Activated naive CD8-positive, alpha-beta T cell (primary cell): ENCODE data around the gene GRM7.

Experiments
- H3K27ac Mint-ChIP-seq: one replicate; pipeline ENCODE4 v1.8.0; 2021; ENCODE audit warnings: mixed read lengths
- H3K27me3 Mint-ChIP-seq: one replicate; pipeline ENCODE4 v1.8.0; 2021; ENCODE audit warnings: mixed read lengths
- H3K36me3 Mint-ChIP-seq: one replicate; pipeline ENCODE4 v1.8.0; 2021; ENCODE audit warnings: mixed read lengths
- H3K4me1 Mint-ChIP-seq: one replicate; pipeline ENCODE4 v1.8.0; 2021; ENCODE audit warnings: low read depth, mixed read lengths
- H3K4me3 Mint-ChIP-seq: one replicate; pipeline ENCODE4 v1.8.0; 2021; ENCODE audit warnings: mild to moderate bottlenecking, mixed read lengths
- H3K9me3 Mint-ChIP-seq: one replicate; pipeline ENCODE4 v1.8.0; 2021; ENCODE audit warnings: low read depth, mixed read lengths

The GRM7 gene

DNA sequence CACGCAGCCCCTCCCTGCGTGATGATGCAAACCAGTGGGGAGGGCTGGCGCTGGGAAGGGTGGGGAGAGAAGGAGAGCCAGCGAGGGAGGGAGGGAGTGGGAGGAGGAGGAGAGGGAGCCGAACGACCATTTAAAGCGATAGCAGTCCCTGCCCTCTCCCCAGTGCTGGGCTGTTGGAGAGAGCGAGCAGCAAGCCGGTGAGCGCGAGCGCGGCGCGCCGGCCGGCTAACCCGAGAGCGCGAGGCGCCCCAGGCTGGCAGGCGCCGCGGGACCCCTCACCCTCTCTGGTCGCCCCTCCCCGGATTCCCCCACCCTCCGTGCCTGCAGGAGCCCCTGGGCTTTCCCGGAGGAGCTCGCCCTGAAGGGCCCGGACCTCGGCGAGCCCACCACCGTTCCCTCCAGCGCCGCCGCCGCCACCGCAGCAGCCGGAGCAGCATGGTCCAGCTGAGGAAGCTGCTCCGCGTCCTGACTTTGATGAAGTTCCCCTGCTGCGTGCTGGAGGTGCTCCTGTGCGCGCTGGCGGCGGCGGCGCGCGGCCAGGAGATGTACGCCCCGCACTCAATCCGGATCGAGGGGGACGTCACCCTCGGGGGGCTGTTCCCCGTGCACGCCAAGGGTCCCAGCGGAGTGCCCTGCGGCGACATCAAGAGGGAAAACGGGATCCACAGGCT is at the start of gene GRM7:
Gene GRM7, plus strand, starts transcription at position 162 of the 671 bp plus-strand sequence.
- no peak within 1 kb of the TSS for H3K4me3 Mint-ChIP-seq
- no peaks in the 10 kb centered on the region for H3K9me3 Mint-ChIP-seq
- H3K27me3 Mint-ChIP-seq = peaks cover 25% of the 10 kb centered on the region
- H3K4me1 Mint-ChIP-seq = peaks cover 1% of the 10 kb centered on the region
- H3K27ac Mint-ChIP-seq = no peak within 1 kb of the TSS
- H3K36me3 Mint-ChIP-seq = no peaks in the 10 kb centered on the region

DNA sequence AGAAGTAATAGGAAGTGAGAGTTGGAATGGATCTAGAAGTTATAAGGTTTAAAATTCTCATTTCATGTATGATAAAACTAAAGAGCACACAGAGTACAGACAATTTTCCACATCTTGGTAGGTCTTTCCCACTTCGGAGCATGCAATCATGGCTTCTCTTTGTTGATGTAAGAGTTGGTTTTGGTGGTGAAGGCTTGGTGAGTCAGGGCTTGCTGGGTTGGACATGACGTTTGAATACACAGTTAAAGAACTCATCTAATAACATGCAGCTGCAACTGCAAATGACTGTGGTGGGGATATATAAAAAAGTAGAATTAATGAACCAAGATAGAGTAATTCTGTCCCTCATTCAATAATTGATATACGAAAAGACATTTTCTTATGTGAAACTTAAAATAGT is 39.5 kb upstream of the GRM7 start:
- Mint-ChIP-seq H3K4me1 (no peaks in the 10 kb centered on the region), H3K9me3 (no peaks in the 10 kb centered on the region), H3K27ac (no peak overlapping the region), H3K27me3 (no peaks in the 10 kb centered on the region), H3K4me3 (no peak overlapping the region), H3K36me3 (no peaks in the 10 kb centered on the region)

DNA sequence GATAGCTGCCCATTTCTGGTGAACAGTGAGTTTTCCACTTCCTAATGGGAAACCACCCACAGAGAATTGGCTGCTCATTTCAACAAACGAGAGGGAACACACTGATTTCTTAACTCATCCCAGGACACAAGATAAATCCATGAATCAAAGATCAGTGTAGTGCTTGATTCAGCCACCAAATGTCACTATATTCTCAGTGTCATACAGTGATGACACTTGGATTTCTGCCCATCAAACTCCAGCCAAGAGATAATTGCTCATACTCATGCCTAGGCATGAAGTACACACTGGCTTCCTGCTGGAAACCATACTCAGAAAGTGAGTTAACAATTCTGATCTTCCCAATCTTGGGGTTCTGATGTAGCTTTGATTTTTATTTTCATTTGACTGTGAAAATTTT is 35.4 kb upstream of the GRM7 start:
- Mint-ChIP-seq H3K4me1 (no peaks in the 10 kb centered on the region), H3K36me3 (no peaks in the 10 kb centered on the region), H3K4me3 (no peak overlapping the region), H3K27me3 (no peaks in the 10 kb centered on the region), H3K9me3 (no peaks in the 10 kb centered on the region), H3K27ac (no peak overlapping the region)

DNA sequence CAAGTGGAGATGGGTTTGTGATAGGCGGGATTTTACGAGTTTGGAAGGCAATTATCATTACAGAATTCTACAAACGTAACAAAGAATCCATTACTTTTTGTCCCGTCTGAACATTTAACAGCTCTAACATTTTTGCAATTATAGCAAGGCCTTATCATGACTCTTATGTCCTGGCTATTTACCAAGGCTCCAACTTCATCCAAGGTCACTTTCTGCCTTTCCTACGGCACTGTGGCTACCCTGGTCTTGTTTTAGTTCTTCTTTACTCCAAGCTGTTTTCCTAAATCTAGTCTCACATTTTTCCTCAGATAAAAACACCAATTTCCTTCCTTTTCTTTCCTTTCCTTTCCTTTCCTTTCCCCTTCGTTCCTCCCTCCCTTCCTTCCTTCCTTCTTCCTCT is 33.5 kb upstream of the GRM7 start:
- H3K27ac Mint-ChIP-seq = no peak overlapping the region
- H3K36me3 Mint-ChIP-seq = no peaks in the 10 kb centered on the region
- no peaks in the 10 kb centered on the region for H3K27me3 Mint-ChIP-seq
- H3K9me3 Mint-ChIP-seq = peaks cover 5% of the 10 kb centered on the region
- H3K4me3 Mint-ChIP-seq = no peak overlapping the region
- no peaks in the 10 kb centered on the region for H3K4me1 Mint-ChIP-seq

DNA sequence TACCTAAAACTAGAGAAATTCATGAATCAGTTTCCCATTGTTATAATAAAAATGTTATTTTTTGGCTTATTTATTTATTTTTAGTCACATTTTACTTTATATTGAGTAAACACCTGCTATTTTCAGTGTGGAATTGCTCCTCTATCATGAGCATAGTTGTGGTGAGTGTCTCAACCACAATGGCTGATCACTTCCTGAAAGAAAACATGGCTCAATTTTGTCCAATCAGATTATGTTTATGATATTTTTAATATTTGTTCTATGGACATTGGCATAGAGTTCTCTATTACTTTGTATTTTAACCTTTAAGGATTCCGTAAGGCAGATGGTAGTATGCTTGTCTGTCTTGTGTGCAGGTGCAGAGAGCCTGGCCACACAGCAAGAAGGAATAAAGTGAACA is 16.2 kb upstream of the GRM7 start:
- Mint-ChIP-seq H3K27ac (no peak overlapping the region), H3K36me3 (no peaks in the 10 kb centered on the region), H3K9me3 (peaks cover 6% of the 10 kb centered on the region), H3K27me3 (peaks cover 1% of the 10 kb centered on the region), H3K4me1 (no peaks in the 10 kb centered on the region), H3K4me3 (no peak overlapping the region)

DNA sequence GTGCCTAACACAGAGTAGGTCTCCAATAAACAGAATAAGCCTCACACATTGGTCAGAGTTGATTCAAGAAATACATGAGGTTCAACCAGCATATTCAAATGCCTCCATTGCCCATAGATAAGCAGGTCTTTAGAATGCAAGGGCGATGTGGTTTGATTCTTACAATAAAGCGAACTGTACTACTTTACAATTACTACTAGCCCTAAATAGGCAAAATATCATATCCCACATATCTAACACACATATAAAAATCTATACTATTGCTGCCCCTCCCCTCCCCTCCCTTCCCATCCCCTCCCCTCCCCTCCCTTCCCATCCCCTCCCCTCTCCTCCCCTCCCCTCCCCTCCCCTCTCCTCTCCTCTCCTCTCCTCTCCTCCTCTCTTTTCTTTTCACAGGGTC is 6.7 kb upstream of the GRM7 start:
- Mint-ChIP-seq H3K27ac (no peak overlapping the region), H3K36me3 (no peaks in the 10 kb centered on the region), H3K9me3 (no peaks in the 10 kb centered on the region), H3K4me1 (no peaks in the 10 kb centered on the region), H3K27me3 (peaks cover 4% of the 10 kb centered on the region), H3K4me3 (no peak overlapping the region)

DNA sequence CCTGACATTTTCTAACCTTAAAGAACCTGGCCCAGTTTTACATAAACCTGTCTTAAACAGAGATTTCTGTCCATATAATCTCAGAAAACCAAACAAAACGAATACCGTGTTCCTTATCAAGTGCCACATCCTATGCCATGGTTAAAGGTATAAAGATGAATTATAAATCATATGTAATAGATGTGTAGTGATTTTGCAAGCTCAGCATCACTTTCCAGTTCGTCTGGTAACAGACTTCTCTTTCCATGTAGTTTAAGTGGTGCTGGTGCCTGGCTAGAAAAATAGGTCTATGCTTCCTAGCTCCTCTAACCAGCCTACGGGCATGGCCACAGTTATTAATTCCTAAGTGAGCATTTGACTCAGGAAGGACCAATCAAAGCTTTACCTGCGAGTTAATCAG is 3.4 kb upstream of the GRM7 start:
- Mint-ChIP-seq H3K4me1 (peaks cover 1% of the 10 kb centered on the region), H3K9me3 (no peaks in the 10 kb centered on the region), H3K27ac (no peak overlapping the region), H3K36me3 (no peaks in the 10 kb centered on the region), H3K4me3 (no peak overlapping the region), H3K27me3 (peaks cover 17% of the 10 kb centered on the region)

- H3K27me3 Mint-ChIP-seq = peaks cover 25% of the 10 kb centered on the region
Measured at GRCh38 chr3:6860149-6860953, 564 bp upstream of the GRM7 start.

GRCh38 chr3:6861625-6862000 is 698 bp downstream of the GRM7 start:
- Mint-ChIP-seq H3K4me1 (peaks cover 1% of the 10 kb centered on the region), H3K27ac (no peak overlapping the region), H3K9me3 (no peaks in the 10 kb centered on the region)

More at GRCh38 chr3:6860149-6860953, 564 bp upstream of the GRM7 start:
- Mint-ChIP-seq H3K4me3 (no peak overlapping the region), H3K27ac (no peak overlapping the region), H3K4me1 (peaks cover 1% of the 10 kb centered on the region), H3K9me3 (no peaks in the 10 kb centered on the region), H3K36me3 (no peaks in the 10 kb centered on the region)

DNA sequence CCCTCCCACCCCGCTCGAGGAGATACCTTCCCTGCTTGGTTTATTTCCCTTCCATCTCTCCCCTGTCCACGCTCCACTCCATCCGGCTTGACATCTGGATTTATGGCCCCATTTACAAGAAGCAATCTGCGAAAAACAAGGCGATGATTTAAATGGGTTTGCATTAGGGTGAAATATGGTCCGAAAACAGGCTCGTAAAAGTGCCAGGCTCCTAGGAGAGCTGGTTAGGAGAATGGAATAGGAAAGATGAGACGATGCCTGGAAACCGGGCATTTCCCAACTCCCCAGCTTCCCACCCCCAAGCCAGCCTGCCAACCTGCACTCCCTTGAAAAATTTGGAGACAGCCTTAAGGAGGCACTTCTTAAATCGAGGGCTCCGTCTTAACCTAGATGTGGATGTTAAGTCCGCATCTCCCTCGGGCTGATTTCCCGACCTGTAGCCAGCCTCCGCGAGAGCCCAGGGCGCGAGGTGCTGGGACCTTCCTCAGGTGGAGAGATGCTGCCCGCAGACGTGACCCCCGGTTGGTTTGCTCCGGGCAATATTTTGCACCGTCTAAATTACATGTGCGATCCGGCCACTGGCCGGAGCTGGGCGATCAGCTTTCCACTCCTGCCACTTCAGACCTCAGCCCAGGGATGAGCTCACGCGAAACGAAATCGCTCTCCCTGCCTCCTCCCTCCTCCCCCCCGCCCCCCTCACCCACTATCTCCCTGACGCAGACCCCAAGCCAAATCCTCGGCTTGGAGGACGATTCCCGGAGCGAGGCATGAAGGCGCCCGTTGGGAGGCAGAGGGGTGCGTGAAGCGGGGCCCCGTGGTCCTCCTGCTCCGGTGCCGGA is 1.3 kb downstream of the GRM7 start:
- Mint-ChIP-seq H3K4me1 (peaks cover 1% of the 10 kb centered on the region), H3K4me3 (no peak overlapping the region), H3K9me3 (no peaks in the 10 kb centered on the region), H3K27me3 (peaks cover 25% of the 10 kb centered on the region), H3K36me3 (no peaks in the 10 kb centered on the region), H3K27ac (no peak overlapping the region)

More at GRCh38 chr3:6861625-6862000, 698 bp downstream of the GRM7 start:
- Mint-ChIP-seq H3K36me3 (no peaks in the 10 kb centered on the region), H3K4me3 (no peak overlapping the region), H3K27me3 (peaks cover 25% of the 10 kb centered on the region)

- no peak overlapping the region for H3K27ac Mint-ChIP-seq
- no peaks in the 10 kb centered on the region for H3K9me3 Mint-ChIP-seq
- peaks cover 25% of the 10 kb centered on the region for H3K27me3 Mint-ChIP-seq
- H3K36me3 Mint-ChIP-seq = no peaks in the 10 kb centered on the region
- H3K4me1 Mint-ChIP-seq = peaks cover 1% of the 10 kb centered on the region
- no peak overlapping the region for H3K4me3 Mint-ChIP-seq
Measured at GRCh38 chr3:6862880-6863195, 1.9 kb downstream of the GRM7 start.

DNA sequence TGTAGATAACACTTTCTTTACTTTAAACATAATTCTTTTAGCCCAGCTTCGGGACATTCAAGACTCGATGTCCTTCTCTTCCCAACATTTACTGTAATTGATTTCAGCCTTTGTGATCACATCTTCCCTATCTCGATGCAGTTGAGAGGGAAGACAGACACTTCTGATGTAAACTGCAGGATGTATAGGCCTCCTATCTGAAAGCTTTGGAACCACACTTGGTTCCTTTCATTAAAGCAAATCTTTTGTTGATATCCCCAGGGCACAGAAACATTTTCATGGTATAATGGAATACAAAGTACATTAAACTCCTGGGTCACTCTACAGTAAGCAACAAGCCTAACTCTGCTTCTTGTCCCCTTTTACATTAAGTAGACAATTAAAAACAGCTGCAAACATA is 6.4 kb downstream of the GRM7 start:
- no peak overlapping the region for H3K4me3 Mint-ChIP-seq
- H3K4me1 Mint-ChIP-seq = no peaks in the 10 kb centered on the region
- peaks cover 9% of the 10 kb centered on the region for H3K27me3 Mint-ChIP-seq
- H3K36me3 Mint-ChIP-seq = no peaks in the 10 kb centered on the region
- no peaks in the 10 kb centered on the region for H3K9me3 Mint-ChIP-seq
- H3K27ac Mint-ChIP-seq = no peak overlapping the region

DNA sequence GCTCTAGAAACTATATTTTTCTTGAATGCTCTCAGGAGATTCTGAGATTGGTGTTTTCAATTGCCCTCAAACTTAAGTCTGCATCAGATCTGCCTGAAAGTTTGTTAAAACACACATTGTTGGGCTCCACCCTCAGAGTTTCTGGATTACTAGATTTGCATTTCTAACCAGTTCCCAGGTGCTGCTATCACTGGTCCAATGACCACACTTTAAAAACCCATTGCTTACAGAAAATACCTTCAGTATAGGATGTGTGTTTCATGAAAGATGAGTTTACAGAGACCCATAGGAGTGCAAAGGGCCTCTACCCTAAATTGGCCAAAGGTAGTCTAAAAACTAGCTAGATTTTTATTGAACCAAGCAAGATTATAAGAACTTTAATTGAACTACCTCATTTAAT is 17.8 kb downstream of the GRM7 start:
- H3K9me3 Mint-ChIP-seq = no peaks in the 10 kb centered on the region
- no peaks in the 10 kb centered on the region for H3K4me1 Mint-ChIP-seq
- H3K36me3 Mint-ChIP-seq = no peaks in the 10 kb centered on the region
- H3K27me3 Mint-ChIP-seq = no peaks in the 10 kb centered on the region
- H3K27ac Mint-ChIP-seq = no peak overlapping the region
- H3K4me3 Mint-ChIP-seq = no peak overlapping the region

GRCh38 chr3:6912240-6912639 is 51.3 kb downstream of the GRM7 start:
- H3K36me3 Mint-ChIP-seq = no peaks in the 10 kb centered on the region
- no peak overlapping the region for H3K4me3 Mint-ChIP-seq
- H3K9me3 Mint-ChIP-seq = peaks cover 3% of the 10 kb centered on the region
- no peaks in the 10 kb centered on the region for H3K4me1 Mint-ChIP-seq
- no peaks in the 10 kb centered on the region for H3K27me3 Mint-ChIP-seq
- H3K27ac Mint-ChIP-seq = no peak overlapping the region

- Mint-ChIP-seq H3K4me3 (no peak overlapping the region), H3K36me3 (no peaks in the 10 kb centered on the region), H3K4me1 (no peaks in the 10 kb centered on the region), H3K9me3 (peaks cover 3% of the 10 kb centered on the region), H3K27me3 (no peaks in the 10 kb centered on the region), H3K27ac (no peak overlapping the region)
Measured at GRCh38 chr3:6915898-6916297, 55.0 kb downstream of the GRM7 start.
